HG03378 (cell line): Measurements from ENCODE around the gene SLC2A5.
"Not testable (repeated sequence)": the region's sequence is repeated elsewhere in the genome, so short reads cannot be mapped to it uniquely, and the experiment has no call there.

ENCODE experiments used
- ATAC-seq: cut with Tn5 transposase; IDR thresholded peaks from one replicate; pipeline ENCODE4 v1.9.1; 2021; ENCODE audit warnings: mild to moderate bottlenecking, moderate library complexity; ENCODE audit not compliant: unreplicated experiment

SLC2A5 gene

GRCh38 chr1:9069326-9070100 lies at the start of gene SLC2A5:
TSS of gene SLC2A5 (minus strand) at chr1:9069635. CDS start at chr1:9069536, 99 bp downstream.
- ATAC-seq = peak; percentile 92

- ATAC-seq = no peak
Measured at GRCh38 chr1:9118186-9118585, 48.8 kb upstream of the SLC2A5 start.

- no peak for ATAC-seq
Measured at GRCh38 chr1:9115351-9116205, 46.1 kb upstream of the SLC2A5 start.

- no peak for ATAC-seq
Measured at GRCh38 chr1:9112961-9113880, 43.8 kb upstream of the SLC2A5 start.

- ATAC-seq = no peak
Measured at GRCh38 chr1:9111957-9112356, 42.5 kb upstream of the SLC2A5 start.

GRCh38 chr1:9111357-9111691 lies 41.9 kb upstream of the SLC2A5 start:
- ATAC-seq = no peak

- no peak for ATAC-seq
Measured at GRCh38 chr1:9110669-9111356, 41.4 kb upstream of the SLC2A5 start.

GRCh38 chr1:9108056-9108665 lies 38.7 kb upstream of the SLC2A5 start:
- no peak for ATAC-seq

GRCh38 chr1:9107136-9107535 lies 37.7 kb upstream of the SLC2A5 start:
- ATAC-seq = no peak

GRCh38 chr1:9106286-9106685 lies 36.9 kb upstream of the SLC2A5 start:
- no peak for ATAC-seq

- ATAC-seq = no peak
Measured at GRCh38 chr1:9105336-9105867, 36.0 kb upstream of the SLC2A5 start.

- no peak for ATAC-seq
Measured at GRCh38 chr1:9101510-9102146, 32.2 kb upstream of the SLC2A5 start.

- no peak for ATAC-seq
Measured at GRCh38 chr1:9100471-9101043, 31.1 kb upstream of the SLC2A5 start.

GRCh38 chr1:9099555-9099954 lies 30.1 kb upstream of the SLC2A5 start:
- no peak for ATAC-seq

- no peak for ATAC-seq
Measured at GRCh38 chr1:9097947-9098705, 28.7 kb upstream of the SLC2A5 start.

GRCh38 chr1:9095818-9096217 lies 26.4 kb upstream of the SLC2A5 start:
- no peak for ATAC-seq

- ATAC-seq = not testable (repeated sequence)
Measured at GRCh38 chr1:9093996-9094595, 24.7 kb upstream of the SLC2A5 start.

- ATAC-seq = no peak
Measured at GRCh38 chr1:9093581-9093980, 24.1 kb upstream of the SLC2A5 start.
